Breast epithelium (tissue), 3 donors: Measurements from ENCODE around the gene CLDN34.

Source experiments
- POLR2A ChIP-seq: fragments of 450-650 bp; IDR thresholded peaks from one replicate; pipeline ENCODE4 v1.6.1; 2016; ENCODE audit warnings: antibody characterized with exemption, mild to moderate bottlenecking, moderate library complexity
- POLR2AphosphoS5 ChIP-seq, 3 donors: sonication (generic); formaldehyde crosslinking; IDR thresholded peaks; one replicate each; pipeline ENCODE4 v1.6.1; 2017; ENCODE audit warnings: antibody characterized with exemption in 3 of 3

GRCh38 chrX:9995855-9996339, 28.7 kb downstream of the CLDN34 start:
- TF ChIP-seq POLR2AphosphoS5 (IDR thresholded peaks at IDR 0.05) (peak; percentile 76 to 81 (median 79)), POLR2A (no peak)
